Neural cell (in vitro differentiated cells): ENCODE measurements around the gene SDC3. TPM values are rescaled to one million over a fixed set of nuclear protein-coding genes. Genes with fewer than 3 reads are reported as not detected.

Source experiments
- H2AFZ ChIP-seq: fragments of 200-600, 300-800 bp; sonication (generic), shearing (Covaris generic); 2 replicates; pipeline ENCODE4 v1.6.0; 2014; ENCODE audit warnings: low read depth, mild to moderate bottlenecking, antibody characterized with exemption, low read length, moderate library complexity
- H3F3A ChIP-seq: fragments of 200-600 bp; shearing (Covaris generic); 2 replicates; pipeline ENCODE4 v1.6.1; 2016; ENCODE audit warnings: mild to moderate bottlenecking, moderate library complexity, mixed read lengths, antibody characterized with exemption, low read length; ENCODE audit not compliant: insufficient read depth, poor library complexity, severe bottlenecking
- H3K27ac ChIP-seq: fragments of 200-600, 300-800 bp; sonication (generic), shearing (Covaris generic); 2 replicates; pipeline ENCODE4 v1.5.1; 2014; ENCODE audit warnings: mild to moderate bottlenecking, low read length, moderate library complexity
- H3K27me3 ChIP-seq: fragments of 300-800, 200-600 bp; sonication (generic), shearing (Covaris generic); 2 replicates; pipeline ENCODE4 v1.6.0; 2014; ENCODE audit warnings: mild to moderate bottlenecking, low read depth, low read length, moderate library complexity; ENCODE audit not compliant: insufficient read depth
- H3K36me3 ChIP-seq: fragments of 300-800, 200-600 bp; sonication (generic), shearing (Covaris generic); 2 replicates; pipeline ENCODE4 v1.5.1; 2014; ENCODE audit warnings: mild to moderate bottlenecking, antibody characterized with exemption, low read length, moderate library complexity; ENCODE audit not compliant: insufficient read depth
- H3K4me2 ChIP-seq: fragments of 300-800, 200-600 bp; sonication (generic), shearing (Covaris generic); 2 replicates; pipeline ENCODE4 v1.6.0; 2014; ENCODE audit warnings: mild to moderate bottlenecking, low read length
- H3K4me3 ChIP-seq: fragments of 300-800, 200-600 bp; sonication (generic), shearing (Covaris generic); 2 replicates; pipeline ENCODE4 v1.5.1; 2014; ENCODE audit warnings: mild to moderate bottlenecking, low read length, moderate library complexity
- H3K79me2 ChIP-seq: fragments of 200-600 bp; shearing (Covaris generic); replicated peaks from 2 replicates; pipeline ENCODE4 v1.6.0; 2014; ENCODE audit warnings: mild to moderate bottlenecking, low read length, moderate library complexity; ENCODE audit not compliant: insufficient read depth
- H3K9ac ChIP-seq: fragments of 300-800, 200-600 bp; sonication (generic), shearing (Covaris generic); 2 replicates; pipeline ENCODE4 v1.6.1; 2016; ENCODE audit warnings: mild to moderate bottlenecking, low read length, mixed read lengths
- H3K9me2 ChIP-seq: fragments of 200-600 bp; shearing (Covaris generic); 2 replicates; pipeline ENCODE4 v1.6.1; 2016; ENCODE audit warnings: mild to moderate bottlenecking, low read length, mixed read lengths; ENCODE audit not compliant: insufficient read depth
- H3K9me3 ChIP-seq: fragments of 200-600, 300-800 bp; sonication (generic), shearing (Covaris generic); 2 replicates; pipeline ENCODE4 v1.6.1; 2016; ENCODE audit warnings: mild to moderate bottlenecking, mixed run types, low read length, moderate library complexity, mixed read lengths
- H4K20me1 ChIP-seq: fragments of 200-600 bp; shearing (Covaris generic); 2 replicates; pipeline ENCODE4 v1.6.1; 2016; ENCODE audit warnings: mild to moderate bottlenecking, mixed run types; ENCODE audit not compliant: insufficient read depth
- EP300 ChIP-seq: fragments of 450-650 bp; conservative IDR thresholded peaks from 2 replicates; pipeline ENCODE4 v1.6.1; 2014; ENCODE audit warnings: antibody characterized with exemption, mild to moderate bottlenecking, moderate library complexity; ENCODE audit not compliant: poor library complexity, severe bottlenecking
- EZH2 ChIP-seq: fragments of 200-600, 300-800 bp; shearing (Covaris generic), sonication (generic); IDR thresholded peaks from 2 replicates; pipeline ENCODE4 v1.6.1; 2014; ENCODE audit warnings: antibody characterized with exemption, low read length, borderline replicate concordance, mild to moderate bottlenecking; ENCODE audit not compliant: insufficient read depth, poor library complexity, severe bottlenecking
- MXI1 ChIP-seq: fragments of 450-650 bp; conservative IDR thresholded peaks from 2 replicates; pipeline ENCODE4 v1.6.1; 2014; ENCODE audit warnings: antibody characterized with exemption, mild to moderate bottlenecking; ENCODE audit not compliant: poor library complexity, severe bottlenecking
- POLR2AphosphoS5 ChIP-seq: IDR thresholded peaks from 2 replicates; pipeline ENCODE4 v1.6.1; 2012
- RAD21 ChIP-seq: fragments of 450-650 bp; conservative IDR thresholded peaks from 2 replicates; pipeline ENCODE4 v1.6.1; 2014; ENCODE audit warnings: antibody characterized with exemption, mild to moderate bottlenecking, moderate library complexity
- SMC3 ChIP-seq: fragments of 450-650 bp; conservative IDR thresholded peaks from 2 replicates; pipeline ENCODE4 v1.6.1; 2014; ENCODE audit warnings: antibody characterized with exemption, mild to moderate bottlenecking, moderate library complexity; ENCODE audit not compliant: poor library complexity
- TAF1 ChIP-seq: IDR thresholded peaks from 2 replicates; pipeline ENCODE4 v1.6.1; 2012; ENCODE audit warnings: low read depth
- polyA plus RNA-seq: library from polyadenylated mRNA; depleted of rRNA; stranded (reverse); fragments of >200 nt; gene quantifications from 2 replicates; pipeline ENCODE4 v1.2.3, GENCODE V29; 2014
- TF ChIP-seq, protein P1 (sequence below): IDR thresholded peaks from 2 replicates; pipeline ENCODE4 v1.6.1; 2012; ENCODE audit warnings: borderline replicate concordance
- TF ChIP-seq, protein P2 (sequence below): fragments of 450-650 bp; IDR thresholded peaks from 2 replicates; pipeline ENCODE4 v1.5.1; 2014; ENCODE audit warnings: antibody characterized with exemption, mild to moderate bottlenecking, moderate library complexity; ENCODE audit not compliant: poor library complexity, severe bottlenecking

The SDC3 gene
- polyA plus RNA-seq, 1 donor from 2014 or later, result 55.2 TPM

DNA sequence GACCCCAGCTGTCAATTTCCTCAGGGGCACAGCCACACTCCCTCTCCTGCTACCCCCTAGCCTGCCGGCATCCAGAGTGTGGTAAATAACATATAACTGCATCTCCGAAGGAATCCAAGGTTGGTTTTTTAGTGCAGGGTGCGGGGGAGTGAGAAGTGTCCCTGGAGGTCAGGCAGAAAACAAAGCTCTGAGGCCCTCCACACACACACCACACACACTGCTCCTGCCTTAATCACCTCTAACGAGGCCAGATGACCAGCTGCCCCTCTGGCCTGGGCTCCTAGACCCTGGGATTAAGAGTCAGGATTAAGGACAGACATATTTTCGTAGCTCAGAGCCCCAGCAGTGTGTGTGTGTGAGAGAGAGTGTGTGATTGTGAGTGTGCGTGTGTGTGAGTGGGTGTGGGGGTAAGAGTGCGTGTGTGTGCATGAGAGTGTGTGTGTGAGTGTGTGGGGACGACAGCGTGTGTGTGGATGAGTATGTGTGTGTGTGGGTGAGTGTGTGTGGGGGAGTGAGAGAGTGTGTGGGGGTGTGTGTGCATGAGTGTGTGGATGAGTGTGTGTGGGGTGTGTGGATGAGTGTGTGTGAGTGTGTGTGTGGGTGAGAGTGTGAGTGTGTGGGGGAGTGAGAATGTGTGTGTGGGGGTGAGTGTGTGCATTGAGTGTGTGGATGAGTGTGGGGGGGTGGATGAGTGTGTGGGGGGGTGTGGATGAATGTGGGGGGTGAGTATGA lies 14.6 kb downstream of the SDC3 start:
- Histone ChIP-seq H3K27me3 (no peaks in the 10 kb centered on the region), H3K9ac (peak overlapping the region; percentile 26), H2AFZ (no peak overlapping the region), H3F3A (no peaks in the 10 kb centered on the region), H3K36me3 (no peaks in the 10 kb centered on the region), H3K4me2 (no peak overlapping the region), H3K27ac (peak overlapping the region; percentile 34), H3K9me3 (no peaks in the 10 kb centered on the region), H3K9me2 (no peaks in the 10 kb centered on the region), H3K79me2 (peaks cover 73% of the 10 kb centered on the region), H4K20me1 (no peaks in the 10 kb centered on the region), H3K4me3 (peak overlapping the region; percentile 24)
- TF ChIP-seq POLR2AphosphoS5 (peak; percentile 29), RAD21 (no peak), EZH2 (no peak), EP300 (no peak), MXI1 (no peak), SMC3 (no peak), TAF1 (no peak)
- TF ChIP-seq, protein P1, sequence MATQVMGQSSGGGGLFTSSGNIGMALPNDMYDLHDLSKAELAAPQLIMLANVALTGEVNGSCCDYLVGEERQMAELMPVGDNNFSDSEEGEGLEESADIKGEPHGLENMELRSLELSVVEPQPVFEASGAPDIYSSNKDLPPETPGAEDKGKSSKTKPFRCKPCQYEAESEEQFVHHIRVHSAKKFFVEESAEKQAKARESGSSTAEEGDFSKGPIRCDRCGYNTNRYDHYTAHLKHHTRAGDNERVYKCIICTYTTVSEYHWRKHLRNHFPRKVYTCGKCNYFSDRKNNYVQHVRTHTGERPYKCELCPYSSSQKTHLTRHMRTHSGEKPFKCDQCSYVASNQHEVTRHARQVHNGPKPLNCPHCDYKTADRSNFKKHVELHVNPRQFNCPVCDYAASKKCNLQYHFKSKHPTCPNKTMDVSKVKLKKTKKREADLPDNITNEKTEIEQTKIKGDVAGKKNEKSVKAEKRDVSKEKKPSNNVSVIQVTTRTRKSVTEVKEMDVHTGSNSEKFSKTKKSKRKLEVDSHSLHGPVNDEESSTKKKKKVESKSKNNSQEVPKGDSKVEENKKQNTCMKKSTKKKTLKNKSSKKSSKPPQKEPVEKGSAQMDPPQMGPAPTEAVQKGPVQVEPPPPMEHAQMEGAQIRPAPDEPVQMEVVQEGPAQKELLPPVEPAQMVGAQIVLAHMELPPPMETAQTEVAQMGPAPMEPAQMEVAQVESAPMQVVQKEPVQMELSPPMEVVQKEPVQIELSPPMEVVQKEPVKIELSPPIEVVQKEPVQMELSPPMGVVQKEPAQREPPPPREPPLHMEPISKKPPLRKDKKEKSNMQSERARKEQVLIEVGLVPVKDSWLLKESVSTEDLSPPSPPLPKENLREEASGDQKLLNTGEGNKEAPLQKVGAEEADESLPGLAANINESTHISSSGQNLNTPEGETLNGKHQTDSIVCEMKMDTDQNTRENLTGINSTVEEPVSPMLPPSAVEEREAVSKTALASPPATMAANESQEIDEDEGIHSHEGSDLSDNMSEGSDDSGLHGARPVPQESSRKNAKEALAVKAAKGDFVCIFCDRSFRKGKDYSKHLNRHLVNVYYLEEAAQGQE, result no peak
- TF ChIP-seq, protein P2, sequence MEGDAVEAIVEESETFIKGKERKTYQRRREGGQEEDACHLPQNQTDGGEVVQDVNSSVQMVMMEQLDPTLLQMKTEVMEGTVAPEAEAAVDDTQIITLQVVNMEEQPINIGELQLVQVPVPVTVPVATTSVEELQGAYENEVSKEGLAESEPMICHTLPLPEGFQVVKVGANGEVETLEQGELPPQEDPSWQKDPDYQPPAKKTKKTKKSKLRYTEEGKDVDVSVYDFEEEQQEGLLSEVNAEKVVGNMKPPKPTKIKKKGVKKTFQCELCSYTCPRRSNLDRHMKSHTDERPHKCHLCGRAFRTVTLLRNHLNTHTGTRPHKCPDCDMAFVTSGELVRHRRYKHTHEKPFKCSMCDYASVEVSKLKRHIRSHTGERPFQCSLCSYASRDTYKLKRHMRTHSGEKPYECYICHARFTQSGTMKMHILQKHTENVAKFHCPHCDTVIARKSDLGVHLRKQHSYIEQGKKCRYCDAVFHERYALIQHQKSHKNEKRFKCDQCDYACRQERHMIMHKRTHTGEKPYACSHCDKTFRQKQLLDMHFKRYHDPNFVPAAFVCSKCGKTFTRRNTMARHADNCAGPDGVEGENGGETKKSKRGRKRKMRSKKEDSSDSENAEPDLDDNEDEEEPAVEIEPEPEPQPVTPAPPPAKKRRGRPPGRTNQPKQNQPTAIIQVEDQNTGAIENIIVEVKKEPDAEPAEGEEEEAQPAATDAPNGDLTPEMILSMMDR, result no peak

DNA sequence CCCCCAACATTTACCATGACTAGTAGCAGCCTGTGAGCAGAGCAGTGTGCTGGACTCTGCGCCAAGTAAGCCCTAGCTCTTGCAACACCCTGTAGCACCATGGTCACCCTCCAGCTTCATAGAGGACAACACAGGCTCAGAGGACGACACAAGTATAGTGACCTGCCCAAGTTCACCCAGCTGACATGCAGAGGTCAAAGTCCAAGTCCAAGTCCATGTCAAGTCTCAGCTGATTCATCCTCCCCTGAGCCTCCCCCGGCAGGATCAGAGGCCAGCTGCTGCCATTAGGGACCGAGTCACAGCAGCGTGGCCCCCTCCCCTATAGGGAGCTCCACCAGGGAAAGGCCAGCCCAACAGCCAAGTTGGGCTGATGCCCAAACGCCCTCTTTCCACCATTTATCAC lies 15.9 kb downstream of the SDC3 start:
- peaks cover 73% of the 10 kb centered on the region for H3K79me2 ChIP-seq
- H3K4me2 ChIP-seq, result no peak overlapping the region
- TF ChIP-seq, protein P1, result no peak
- TF ChIP-seq MXI1, result no peak
- no peak for TF ChIP-seq RAD21
- no peak for TF ChIP-seq POLR2AphosphoS5
- TF ChIP-seq EP300, result no peak
- no peak for TF ChIP-seq EZH2
- no peak for TF ChIP-seq SMC3
- no peak for TF ChIP-seq TAF1
- TF ChIP-seq, protein P2, result no peak
- H4K20me1 ChIP-seq, result no peaks in the 10 kb centered on the region
- no peak overlapping the region for H3K9ac ChIP-seq
- H3F3A ChIP-seq, result no peaks in the 10 kb centered on the region
- H2AFZ ChIP-seq, result no peak overlapping the region
- no peaks in the 10 kb centered on the region for H3K27me3 ChIP-seq
- no peaks in the 10 kb centered on the region for H3K9me2 ChIP-seq
- no peaks in the 10 kb centered on the region for H3K9me3 ChIP-seq
- H3K36me3 ChIP-seq, result no peaks in the 10 kb centered on the region
- H3K27ac ChIP-seq, result no peak overlapping the region
- no peak overlapping the region for H3K4me3 ChIP-seq
